ENCODE results near the gene FNDC3B. TPM values are rescaled to one million over a fixed set of nuclear protein-coding genes. Genes with fewer than 3 reads are reported as not detected.
"Not testable (repeated sequence)": the region's sequence is repeated elsewhere in the genome, so short reads cannot be mapped to it uniquely, and the experiment has no call there.

The FNDC3B gene
- total RNA-seq, 4 donors from 2014 or later: 114 to 217 (median 164) TPM

- ATAC-seq (ENCODE audit: low FRiP score) (no peak), DNase-seq (ENCODE audit: low spot score) (no peak)
- no peak for TF ChIP-seq CTCF (IDR thresholded peaks at IDR 0.05)
Observed at GRCh38 chr3:172087198-172087597, 47.8 kb downstream of the FNDC3B start.

- DNase-seq (ENCODE audit: low spot score) (no peak), ATAC-seq (ENCODE audit: low FRiP score) (no peak)
- no peak for TF ChIP-seq CTCF (IDR thresholded peaks at IDR 0.05)
Observed at GRCh38 chr3:172087602-172088580, 48.5 kb downstream of the FNDC3B start.

GRCh38 chr3:172089250-172089649 is 49.9 kb downstream of the FNDC3B start:
- ATAC-seq (ENCODE audit: low FRiP score): no peak
- TF ChIP-seq CTCF (IDR thresholded peaks at IDR 0.05): no peak

GRCh38 chr3:172090035-172090434 is 50.7 kb downstream of the FNDC3B start:
- TF ChIP-seq CTCF (IDR thresholded peaks at IDR 0.05): no peak
- ATAC-seq (ENCODE audit: low FRiP score) (no peak), DNase-seq (ENCODE audit: low spot score) (no peak)

More at GRCh38 chr3:172089250-172089649, 49.9 kb downstream of the FNDC3B start:
- no peak for DNase-seq (ENCODE audit: low spot score)

GRCh38 chr3:172092658-172093057 is 53.3 kb downstream of the FNDC3B start:
- ATAC-seq (ENCODE audit: low FRiP score): no peak
- DNase-seq (ENCODE audit: low spot score): no peak
- TF ChIP-seq CTCF (IDR thresholded peaks at IDR 0.05): no peak

- not testable (repeated sequence) for ATAC-seq (ENCODE audit: low FRiP score); DNase-seq (ENCODE audit: low spot score)
Observed at GRCh38 chr3:172093581-172094443, 54.4 kb downstream of the FNDC3B start.

Data from omental fat pad (tissue), 4 donors.